ENCODE measurements around the gene DNAJB13.

Gene DNAJB13

GRCh38 chr11:74007691-74008372 is 57.0 kb downstream of the DNAJB13 start:
- Mint-ChIP-seq H3K4me1 (ENCODE audit: low read depth) (peaks cover 84% of the 10 kb centered on the region), H3K27ac (peak overlapping the region; percentile 80), H3K4me3 (no peak overlapping the region), H3K36me3 (ENCODE audit: low read depth) (peaks cover 30% of the 10 kb centered on the region), H3K9me3 (no peaks in the 10 kb centered on the region), H3K27me3 (no peaks in the 10 kb centered on the region)
- DNase-seq = no peak

DNA sequence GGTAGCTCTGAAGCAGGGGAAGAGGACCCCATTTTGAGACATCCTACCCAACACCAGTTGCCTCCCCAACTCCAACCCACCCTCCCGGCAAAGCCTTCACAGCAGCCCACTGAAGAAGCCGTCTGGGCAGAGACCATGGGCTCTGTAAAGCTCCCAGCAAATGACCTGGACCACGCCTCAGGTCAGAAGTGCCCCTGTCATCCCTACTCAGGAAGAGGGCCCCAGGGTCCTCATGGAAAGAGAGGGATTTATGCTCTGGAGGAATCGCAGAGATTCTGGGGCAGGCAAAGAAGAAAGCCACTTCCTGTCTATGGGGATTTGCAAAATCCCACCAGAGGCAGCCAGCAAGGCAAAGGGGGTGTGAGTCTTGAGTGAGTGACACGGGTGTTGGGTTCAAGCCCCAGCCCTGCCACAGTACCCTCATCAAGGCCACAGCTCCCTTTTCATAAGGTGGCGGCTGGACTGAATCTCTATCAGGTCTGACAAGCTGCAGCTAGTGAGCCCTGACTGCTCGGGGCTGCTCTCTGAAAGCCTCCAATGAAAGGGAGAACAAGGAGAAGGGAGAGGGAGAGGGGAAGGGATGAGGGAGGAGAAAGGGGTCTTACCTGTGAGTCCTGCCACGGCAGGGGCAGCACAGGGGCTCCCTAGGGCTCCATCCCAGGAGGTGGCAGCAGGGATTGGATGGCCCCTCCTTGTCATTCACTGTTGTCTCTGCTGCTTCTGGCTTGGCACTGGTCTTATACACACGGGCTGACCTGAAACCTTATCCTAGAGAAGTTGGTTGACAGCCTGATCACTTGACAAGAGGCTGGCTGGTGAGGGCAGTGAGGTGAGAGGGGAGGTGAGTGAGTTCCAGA is 57.8 kb downstream of the DNAJB13 start, which contains the start of gene UCP3:
TSS of gene UCP3 (minus strand) at position 713 of the 857 bp plus-strand sequence. CDS start 2,043 bp downstream, outside the sequence.
- no peaks in the 10 kb centered on the region for H3K9me3 Mint-ChIP-seq
- H3K27ac Mint-ChIP-seq = peak within 1 kb of the TSS; percentile 94
- peaks cover 29% of the 10 kb centered on the region for H3K36me3 Mint-ChIP-seq (ENCODE audit: low read depth)
- H3K27me3 Mint-ChIP-seq = no peaks in the 10 kb centered on the region
- H3K4me3 Mint-ChIP-seq = no peak within 1 kb of the TSS
- DNase-seq = no peak
- H3K4me1 Mint-ChIP-seq (ENCODE audit: low read depth) = peaks cover 92% of the 10 kb centered on the region

DNA sequence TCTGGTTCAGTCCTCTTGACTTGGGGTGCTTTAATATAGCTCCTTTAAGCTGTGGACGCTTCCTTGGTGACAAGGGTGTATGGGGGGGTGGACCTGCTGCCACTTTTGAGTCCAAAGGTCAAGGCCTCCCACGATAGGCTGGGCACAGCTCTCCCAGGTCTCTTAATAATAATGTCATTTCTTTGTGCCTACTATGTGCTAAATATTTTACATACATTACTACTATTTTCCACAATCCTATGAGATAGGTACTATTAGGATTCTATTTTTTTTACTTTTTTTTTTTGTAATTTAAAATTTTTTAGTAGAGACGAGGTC is 58.4 kb downstream of the DNAJB13 start:
- no peaks in the 10 kb centered on the region for H3K9me3 Mint-ChIP-seq
- H3K4me1 Mint-ChIP-seq (ENCODE audit: low read depth) = peaks cover 93% of the 10 kb centered on the region
- H3K27me3 Mint-ChIP-seq = no peaks in the 10 kb centered on the region
- peaks cover 31% of the 10 kb centered on the region for H3K36me3 Mint-ChIP-seq (ENCODE audit: low read depth)
- no peak for DNase-seq
- H3K27ac Mint-ChIP-seq = peak overlapping the region; percentile 80
- no peak overlapping the region for H3K4me3 Mint-ChIP-seq

DNA sequence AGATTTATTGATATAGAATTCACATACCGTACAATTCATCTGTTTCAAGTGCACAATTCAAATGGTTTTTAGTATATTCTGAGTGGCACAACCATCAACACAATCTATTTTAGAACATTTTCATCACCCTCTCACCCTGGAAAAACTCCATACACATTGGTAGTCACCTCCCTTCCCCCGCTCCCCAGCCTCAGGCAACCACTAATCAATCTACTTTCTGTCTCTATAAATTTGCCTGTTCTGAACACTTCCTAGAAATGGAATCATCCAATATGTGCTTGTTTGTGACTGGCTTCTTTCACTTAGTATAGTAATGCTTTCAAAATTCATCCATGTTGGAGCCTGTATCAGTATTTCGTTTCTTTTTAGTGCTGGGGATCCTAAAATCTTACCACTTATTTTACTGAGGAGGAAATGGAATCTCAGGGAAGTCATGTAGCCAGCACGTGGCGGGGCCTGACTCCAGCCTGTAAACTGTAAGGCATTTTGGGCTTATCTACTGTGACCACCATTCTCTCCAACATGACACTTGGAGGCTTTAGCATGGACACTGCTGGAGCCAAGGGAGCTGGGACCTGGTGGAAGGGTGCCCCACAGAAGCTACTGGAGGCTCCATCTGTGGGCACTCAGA is 59.0 kb downstream of the DNAJB13 start:
- no peak overlapping the region for H3K4me3 Mint-ChIP-seq
- no peaks in the 10 kb centered on the region for H3K9me3 Mint-ChIP-seq
- no peak for DNase-seq
- no peaks in the 10 kb centered on the region for H3K27me3 Mint-ChIP-seq
- H3K4me1 Mint-ChIP-seq (ENCODE audit: low read depth) = peaks cover 93% of the 10 kb centered on the region
- H3K36me3 Mint-ChIP-seq (ENCODE audit: low read depth) = peaks cover 37% of the 10 kb centered on the region
- H3K27ac Mint-ChIP-seq = peak overlapping the region; percentile 94

DNA sequence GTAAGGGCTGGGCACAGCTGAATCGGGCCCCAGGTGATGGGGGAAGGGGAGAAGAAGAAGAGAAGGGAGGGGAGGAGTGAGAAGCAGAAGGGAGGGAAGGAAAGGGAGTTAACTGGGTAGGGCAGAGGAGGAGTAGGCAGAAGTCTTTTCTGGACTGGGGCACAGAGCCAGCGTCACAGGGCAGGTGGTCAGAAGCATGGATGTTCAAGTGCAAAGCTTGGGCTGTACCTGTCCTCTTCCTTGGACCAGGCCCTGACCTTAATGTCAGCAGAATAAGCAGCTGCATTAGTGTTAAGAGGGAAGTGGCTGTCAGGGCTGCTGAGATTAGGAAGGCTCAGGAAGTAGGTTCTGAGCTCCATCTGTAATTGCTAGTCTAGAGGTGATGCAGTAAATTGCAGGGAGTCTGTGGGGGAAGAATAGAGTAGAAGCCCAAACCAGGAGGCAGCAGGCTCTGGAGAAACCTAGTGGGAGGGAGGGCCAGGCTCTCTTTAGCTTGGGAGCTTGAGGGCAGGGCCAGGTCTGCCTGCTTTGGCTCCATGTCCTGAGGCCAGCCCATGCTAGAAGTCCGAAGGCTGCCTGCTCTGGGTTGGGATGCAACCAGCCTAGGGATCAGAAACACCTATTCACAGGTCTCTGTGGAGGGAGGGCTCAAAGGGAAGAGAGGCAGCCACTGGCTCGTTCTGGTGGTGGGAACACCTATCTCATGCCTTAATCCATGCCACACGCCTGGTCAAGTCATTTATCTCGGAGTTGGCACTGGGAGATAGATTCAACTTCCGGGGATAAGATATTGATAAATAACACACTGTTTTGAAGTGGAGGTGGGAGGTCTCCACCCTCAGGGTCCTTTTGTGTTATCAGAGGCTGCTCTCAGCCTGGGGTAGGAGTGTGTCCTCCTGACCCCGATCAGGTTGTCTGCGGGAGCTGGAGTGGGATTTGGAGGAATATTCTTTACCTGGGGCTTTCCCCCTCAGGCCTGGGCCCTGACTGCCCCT is 59.8 kb downstream of the DNAJB13 start:
- Mint-ChIP-seq H3K27me3 (no peaks in the 10 kb centered on the region), H3K4me1 (ENCODE audit: low read depth) (peaks cover 93% of the 10 kb centered on the region), H3K36me3 (ENCODE audit: low read depth) (peaks cover 41% of the 10 kb centered on the region), H3K27ac (peak overlapping the region; percentile 94), H3K9me3 (no peaks in the 10 kb centered on the region), H3K4me3 (peak overlapping the region; percentile 14)
- no peak for DNase-seq

DNA sequence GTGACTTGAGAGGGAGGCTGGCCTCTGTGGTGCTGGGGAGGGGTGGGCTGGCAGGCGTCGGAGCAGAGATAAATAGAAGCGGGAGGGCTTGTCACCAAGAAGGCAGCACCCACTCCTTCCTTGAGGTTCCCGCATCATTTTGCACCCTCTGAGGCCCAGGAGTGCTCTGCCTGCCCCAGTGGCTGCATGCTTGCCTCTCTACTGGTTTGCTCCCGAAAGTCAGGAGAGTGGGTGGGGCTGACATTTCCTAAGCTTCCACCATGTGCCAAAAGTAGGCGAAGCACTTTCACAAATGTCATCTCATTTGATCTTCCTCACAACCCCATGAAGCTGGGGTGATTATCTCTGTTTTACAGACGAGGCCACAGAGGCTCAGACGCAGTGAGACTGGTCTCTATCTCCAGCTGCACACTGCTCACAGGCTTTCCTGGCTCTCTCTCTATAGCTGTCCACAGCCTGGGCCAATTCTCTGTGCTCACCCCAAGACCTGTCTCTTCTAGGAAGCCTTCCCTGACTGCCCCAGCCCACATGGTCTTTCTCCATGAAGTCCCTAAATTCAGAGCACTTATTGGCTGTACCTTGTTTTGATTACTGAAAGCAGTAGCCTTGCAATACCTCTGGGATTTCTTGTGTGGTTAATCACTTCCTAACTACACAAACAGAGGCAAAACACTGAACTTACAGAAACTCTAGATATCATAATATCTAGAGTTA is 60.7 kb downstream of the DNAJB13 start:
- DNase-seq = peak; percentile 61
- Mint-ChIP-seq H3K4me3 (peak overlapping the region; percentile 14), H3K27me3 (no peaks in the 10 kb centered on the region), H3K4me1 (ENCODE audit: low read depth) (peaks cover 92% of the 10 kb centered on the region), H3K27ac (peak overlapping the region; percentile 94), H3K9me3 (no peaks in the 10 kb centered on the region), H3K36me3 (ENCODE audit: low read depth) (peaks cover 50% of the 10 kb centered on the region)

- no peak overlapping the region for H3K4me3 Mint-ChIP-seq
- peak overlapping the region; percentile 94 for H3K27ac Mint-ChIP-seq
- DNase-seq = no peak
- peaks cover 93% of the 10 kb centered on the region for H3K4me1 Mint-ChIP-seq (ENCODE audit: low read depth)
- no peaks in the 10 kb centered on the region for H3K27me3 Mint-ChIP-seq
- no peaks in the 10 kb centered on the region for H3K9me3 Mint-ChIP-seq
- peaks cover 58% of the 10 kb centered on the region for H3K36me3 Mint-ChIP-seq (ENCODE audit: low read depth)
Observed at GRCh38 chr11:74012074-74012809, 61.4 kb downstream of the DNAJB13 start.

GRCh38 chr11:74013141-74013540 is 62.3 kb downstream of the DNAJB13 start:
- Mint-ChIP-seq H3K27ac (no peak overlapping the region), H3K4me1 (ENCODE audit: low read depth) (peaks cover 86% of the 10 kb centered on the region), H3K9me3 (no peaks in the 10 kb centered on the region), H3K36me3 (ENCODE audit: low read depth) (peaks cover 66% of the 10 kb centered on the region), H3K27me3 (no peaks in the 10 kb centered on the region), H3K4me3 (no peak overlapping the region)
- no peak for DNase-seq

GRCh38 chr11:74014880-74015279 is 64.1 kb downstream of the DNAJB13 start:
- Mint-ChIP-seq H3K27ac (no peak overlapping the region), H3K27me3 (no peaks in the 10 kb centered on the region), H3K9me3 (no peaks in the 10 kb centered on the region), H3K4me3 (no peak overlapping the region), H3K36me3 (ENCODE audit: low read depth) (peaks cover 69% of the 10 kb centered on the region), H3K4me1 (ENCODE audit: low read depth) (peaks cover 72% of the 10 kb centered on the region)
- no peak for DNase-seq

GRCh38 chr11:74015919-74016684 is 65.3 kb downstream of the DNAJB13 start:
- Mint-ChIP-seq H3K4me3 (no peak overlapping the region), H3K27me3 (no peaks in the 10 kb centered on the region), H3K27ac (peak overlapping the region; percentile 42), H3K9me3 (no peaks in the 10 kb centered on the region), H3K4me1 (ENCODE audit: low read depth) (peaks cover 60% of the 10 kb centered on the region), H3K36me3 (ENCODE audit: low read depth) (peaks cover 64% of the 10 kb centered on the region)
- no peak for DNase-seq

- no peak for DNase-seq
- no peak overlapping the region for H3K4me3 Mint-ChIP-seq
- H3K4me1 Mint-ChIP-seq (ENCODE audit: low read depth) = peaks cover 44% of the 10 kb centered on the region
- H3K27me3 Mint-ChIP-seq = no peaks in the 10 kb centered on the region
- no peaks in the 10 kb centered on the region for H3K9me3 Mint-ChIP-seq
- H3K27ac Mint-ChIP-seq = no peak overlapping the region
- H3K36me3 Mint-ChIP-seq (ENCODE audit: low read depth) = peaks cover 55% of the 10 kb centered on the region
Observed at GRCh38 chr11:74017631-74018030, 66.8 kb downstream of the DNAJB13 start.

DNA sequence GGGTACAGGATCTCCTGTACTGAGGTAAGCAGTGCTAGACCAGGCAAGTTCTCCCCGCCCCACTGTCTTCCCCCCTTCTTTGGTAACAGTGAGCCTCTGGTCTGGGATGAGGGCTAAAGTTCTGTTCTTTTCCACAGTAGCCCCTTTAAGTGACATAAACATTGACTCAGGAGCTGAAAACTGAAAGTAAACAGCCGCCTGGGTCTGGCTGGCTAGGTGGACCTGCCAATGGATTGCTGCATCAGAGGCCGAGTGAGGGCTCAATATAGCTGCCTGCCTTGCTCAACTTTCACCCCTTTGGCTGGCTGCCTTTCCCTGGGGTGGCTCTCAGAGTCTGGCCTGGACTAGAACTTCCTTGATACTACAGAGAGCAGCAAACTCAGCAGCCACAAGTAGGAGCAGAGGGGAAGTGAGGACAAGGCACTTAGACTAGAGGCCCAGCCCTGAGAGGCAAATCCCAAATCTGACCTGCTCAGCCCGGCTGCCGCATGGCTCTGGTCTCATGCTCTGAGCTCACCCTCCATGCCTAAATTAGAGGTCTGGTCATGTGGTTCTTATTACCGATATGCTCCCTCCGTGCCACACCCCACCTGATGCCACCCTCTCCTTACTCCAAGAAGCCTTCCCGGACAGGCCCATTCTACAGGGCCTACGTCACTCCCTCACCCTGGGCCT is 67.6 kb downstream of the DNAJB13 start:
- peak overlapping the region; percentile 61 for H3K27ac Mint-ChIP-seq

More for the DNA sequence above, 67.6 kb downstream of the DNAJB13 start:
- no peaks in the 10 kb centered on the region for H3K9me3 Mint-ChIP-seq
- DNase-seq = no peak
- H3K27me3 Mint-ChIP-seq = no peaks in the 10 kb centered on the region
- H3K4me1 Mint-ChIP-seq (ENCODE audit: low read depth) = peaks cover 40% of the 10 kb centered on the region
- H3K4me3 Mint-ChIP-seq = no peak overlapping the region
- H3K36me3 Mint-ChIP-seq (ENCODE audit: low read depth) = peaks cover 56% of the 10 kb centered on the region

Measured in activated T-cell treated with anti-CD3 and anti-CD28 coated beads, Interleukin-2, amount 50 U/mL, for 24 hours (primary cell).